Measurements from ENCODE around the gene RPE65. TPM values are rescaled to one million over a fixed set of nuclear protein-coding genes. Genes with fewer than 3 reads are reported as not detected.
"Not testable (repeated sequence)": the region's sequence is repeated elsewhere in the genome, so short reads cannot be mapped to it uniquely, and the experiment has no call there.

Gene RPE65
- total RNA-seq, 2 experiments from 2014 or later: not detected

- intact Hi-C loops (cut with micrococcal nuclease); POLR2A ChIA-PET: not testable (repeated sequence)
These were observed 63.8 kb downstream of the RPE65 start for GRCh38 chr1:68385798-68386524.

GRCh38 chr1:68384872-68385411 is 64.8 kb downstream of the RPE65 start:
- H3K4me3 Mint-ChIP-seq: no peak overlapping the region
- H3K27ac Mint-ChIP-seq: no peak overlapping the region
- ChIA-PET CTCF (no interaction called here), POLR2A (no interaction called here)
- intact Hi-C loops (cut with micrococcal nuclease): no loop called here
- DNase-seq: no peak
- no peaks in the 10 kb centered on the region for H3K4me1 Mint-ChIP-seq (ENCODE audit: low read depth)
- no peaks in the 10 kb centered on the region for H3K9me3 Mint-ChIP-seq
- H3K36me3 Mint-ChIP-seq: no peaks in the 10 kb centered on the region
- no peaks in the 10 kb centered on the region for H3K27me3 Mint-ChIP-seq

More at GRCh38 chr1:68385798-68386524, 63.8 kb downstream of the RPE65 start:
- DNase-seq; H3K4me3 Mint-ChIP-seq; H3K4me1 Mint-ChIP-seq (ENCODE audit: low read depth); H3K27me3 Mint-ChIP-seq; H3K27ac Mint-ChIP-seq; H3K36me3 Mint-ChIP-seq; H3K9me3 Mint-ChIP-seq; CTCF ChIA-PET: not testable (repeated sequence)

- POLR2A ChIA-PET: no interaction called here
- H3K27ac Mint-ChIP-seq: no peak overlapping the region
- no peak for DNase-seq
- CTCF ChIA-PET: interaction anchor here (1.3 kb wide), 1 partner anchor 264 kb away, joined by 3 read pairs; no protein-coding TSS in a partner anchor
- H3K27me3 Mint-ChIP-seq: no peaks in the 10 kb centered on the region
- no peaks in the 10 kb centered on the region for H3K4me1 Mint-ChIP-seq (ENCODE audit: low read depth)
- intact Hi-C loops (cut with micrococcal nuclease): no loop called here
- no peak overlapping the region for H3K4me3 Mint-ChIP-seq
- H3K36me3 Mint-ChIP-seq: no peaks in the 10 kb centered on the region
- H3K9me3 Mint-ChIP-seq: no peaks in the 10 kb centered on the region
These were observed 65.4 kb downstream of the RPE65 start for GRCh38 chr1:68384321-68384813.

- H3K4me1 Mint-ChIP-seq (ENCODE audit: low read depth): no peaks in the 10 kb centered on the region
- DNase-seq: no peak
- no peaks in the 10 kb centered on the region for H3K27me3 Mint-ChIP-seq
- H3K27ac Mint-ChIP-seq: no peak overlapping the region
- intact Hi-C loops (cut with micrococcal nuclease): no loop called here
- POLR2A ChIA-PET: no interaction called here
- CTCF ChIA-PET: interaction anchor here (1.3 kb wide), 1 partner anchor 263 kb away, joined by 3 read pairs; no protein-coding TSS in a partner anchor
- H3K9me3 Mint-ChIP-seq: no peaks in the 10 kb centered on the region
- H3K4me3 Mint-ChIP-seq: no peak overlapping the region
- no peaks in the 10 kb centered on the region for H3K36me3 Mint-ChIP-seq
These were observed 66.7 kb downstream of the RPE65 start for GRCh38 chr1:68383092-68383491.

GRCh38 chr1:68379085-68379478 is 70.7 kb downstream of the RPE65 start:
- ChIA-PET POLR2A (no interaction called here), CTCF (no interaction called here)
- Mint-ChIP-seq H3K9me3 (no peaks in the 10 kb centered on the region), H3K36me3 (no peaks in the 10 kb centered on the region), H3K27ac (no peak overlapping the region), H3K4me1 (ENCODE audit: low read depth) (no peaks in the 10 kb centered on the region), H3K4me3 (no peak overlapping the region), H3K27me3 (no peaks in the 10 kb centered on the region)
- intact Hi-C loops (cut with micrococcal nuclease): no loop called here
- no peak for DNase-seq

Other genes with a start within 250 kb of the RPE65 start
- gene WLS, start 217.4 kb downstream of the RPE65 start, total RNA-seq: not detected
- 10 to 100 TPM; 24.1 to 26.2 TPM for gene DEPDC1, start 47.1 kb upstream of the RPE65 start, total RNA-seq